HepG2 (cell line): ENCODE data around the gene ADM.

Experiments used
- GPN1 ChIP-seq: sonication (generic); formaldehyde crosslinking; IDR thresholded peaks from 2 replicates; pipeline ENCODE4 v1.5.1; 2020; ENCODE audit warnings: missing genetic modification reagents, borderline replicate concordance
- MAFF ChIP-seq: IDR thresholded peaks from 2 replicates; pipeline ENCODE4 v1.6.1; 2011; ENCODE audit warnings: low read depth, low read length, improper control_type of control experiment
- POLR2AphosphoS5 ChIP-seq: IDR thresholded peaks from 2 replicates; pipeline ENCODE4 v1.6.1; 2012; ENCODE audit warnings: low read depth, low read length
- ZNF788 ChIP-seq: sonication (generic); formaldehyde crosslinking; IDR thresholded peaks from 2 replicates; pipeline ENCODE4 v1.5.0; 2020; ENCODE audit warnings: mild to moderate bottlenecking, missing genetic modification reagents, borderline replicate concordance

DNA sequence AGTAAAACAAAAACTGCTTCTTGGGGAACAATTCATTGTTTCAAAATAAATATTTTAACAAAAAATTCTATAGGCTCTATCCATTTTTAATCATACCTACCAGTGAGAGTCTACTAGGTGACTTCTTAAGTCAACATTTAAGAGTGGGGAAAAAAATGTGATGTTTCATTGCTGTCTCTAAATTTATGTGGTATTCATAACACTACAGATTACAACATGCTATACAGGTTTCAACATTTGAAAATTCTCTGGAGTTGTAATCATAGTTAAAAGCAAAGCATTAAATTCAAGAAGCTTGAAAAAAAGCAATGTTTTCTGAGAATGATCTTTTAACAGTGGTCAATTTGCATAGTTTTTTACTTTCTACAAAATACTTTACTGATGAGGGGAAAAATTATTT is 29.2 kb upstream of the ADM start:
- TF ChIP-seq GPN1 (CRISPR knock-in tag) (no peak), POLR2AphosphoS5 (no peak), ZNF788 (CRISPR knock-in tag) (no peak), MAFF (no peak)
